ENCODE results near the gene LAMA1. TPM values are rescaled to one million over a fixed set of nuclear protein-coding genes. Genes with fewer than 3 reads are reported as not detected.

The LAMA1 gene
- total RNA-seq, 1 experiment from 2014 or later: not detected

GRCh38 chr18:6934859-6935258, 182.7 kb downstream of the LAMA1 start:
- DNase-seq (no peak), ATAC-seq (no peak)
- ChIA-PET CTCF (no interaction called here), POLR2A (ENCODE audit: unreplicated experiment) (no interaction called here)
- Histone ChIP-seq H3K27me3 (ENCODE audit: low read length) (peaks cover 87% of the 10 kb centered on the region), H3K4me1 (ENCODE audit: insufficient read depth, low read length) (no peaks in the 10 kb centered on the region), H3K9ac (ENCODE audit: low read length) (no peak overlapping the region), H3K9me3 (ENCODE audit: low read length) (no peaks in the 10 kb centered on the region), H3K36me3 (ENCODE audit: low read depth, low read length) (no peaks in the 10 kb centered on the region), H3K27ac (ENCODE audit: low read length) (no peak overlapping the region), H2AFZ (ENCODE audit: low read length) (no peak overlapping the region), H3F3A (ENCODE audit: low read length, unreplicated experiment) (no peaks in the 10 kb centered on the region), H4K20me1 (ENCODE audit: low read length) (no peaks in the 10 kb centered on the region), H3K4me3 (ENCODE audit: low read length) (no peak overlapping the region), H3K4me2 (ENCODE audit: low read length) (no peak overlapping the region), H3K79me2 (ENCODE audit: low read length) (no peaks in the 10 kb centered on the region), H3K9me2 (replicated peaks; ENCODE audit: low read length) (no peaks in the 10 kb centered on the region)
- intact Hi-C loops (cut with micrococcal nuclease): no loop called here
- no peak for TF ChIP-seq CTCF (conservative IDR thresholded peaks at IDR 0.05; ENCODE audit: low read depth, low read length)
- TF ChIP-seq EZH2phosphoT487 (IDR thresholded peaks at IDR 0.05; ENCODE audit: borderline replicate concordance, low read length): no peak
- BruUV-seq (replicated peaks): no TSS peak

GRCh38 chr18:6929370-6930102, 188.1 kb downstream of the LAMA1 start:
- Histone ChIP-seq H2AFZ (ENCODE audit: low read length) (no peak overlapping the region), H3K4me2 (ENCODE audit: low read length) (no peak overlapping the region), H3K79me2 (ENCODE audit: low read length) (no peaks in the 10 kb centered on the region), H3F3A (ENCODE audit: low read length, unreplicated experiment) (no peaks in the 10 kb centered on the region), H3K9me3 (ENCODE audit: low read length) (no peaks in the 10 kb centered on the region), H3K9me2 (replicated peaks; ENCODE audit: low read length) (no peaks in the 10 kb centered on the region), H3K36me3 (ENCODE audit: low read depth, low read length) (no peaks in the 10 kb centered on the region), H4K20me1 (ENCODE audit: low read length) (no peaks in the 10 kb centered on the region), H3K27ac (ENCODE audit: low read length) (no peak overlapping the region), H3K4me1 (ENCODE audit: insufficient read depth, low read length) (no peaks in the 10 kb centered on the region), H3K9ac (ENCODE audit: low read length) (no peak overlapping the region), H3K4me3 (ENCODE audit: low read length) (no peak overlapping the region), H3K27me3 (ENCODE audit: low read length) (peaks cover 61% of the 10 kb centered on the region)
- DNase-seq: no peak
- POLR2A ChIA-PET (ENCODE audit: unreplicated experiment): no interaction called here
- intact Hi-C loops (cut with micrococcal nuclease): no loop called here
- BruUV-seq (replicated peaks): no TSS peak
- no peak for ATAC-seq
- CTCF ChIA-PET: no interaction called here
- TF ChIP-seq EZH2phosphoT487 (IDR thresholded peaks at IDR 0.05; ENCODE audit: borderline replicate concordance, low read length): no peak
- no peak for TF ChIP-seq EZH2 (IDR thresholded peaks at IDR 0.05; ENCODE audit: low read length, unreplicated experiment)
- no peak for TF ChIP-seq CTCF (conservative IDR thresholded peaks at IDR 0.05; ENCODE audit: low read depth, low read length)

- BruUV-seq (replicated peaks): no TSS peak
- no peaks in the 10 kb centered on the region for H3K79me2 ChIP-seq (ENCODE audit: low read length)
- H4K20me1 ChIP-seq (ENCODE audit: low read length): no peaks in the 10 kb centered on the region
- no peaks in the 10 kb centered on the region for H3K9me3 ChIP-seq (ENCODE audit: low read length)
- intact Hi-C loops (cut with micrococcal nuclease): no loop called here
- H3K36me3 ChIP-seq (ENCODE audit: low read depth, low read length): no peaks in the 10 kb centered on the region
- H3K4me2 ChIP-seq (ENCODE audit: low read length): no peak overlapping the region
- POLR2A ChIA-PET (ENCODE audit: unreplicated experiment): no interaction called here
- no peaks in the 10 kb centered on the region for H3K4me1 ChIP-seq (ENCODE audit: insufficient read depth, low read length)
- peaks cover 57% of the 10 kb centered on the region for H3K27me3 ChIP-seq (ENCODE audit: low read length)
- TF ChIP-seq EZH2 (IDR thresholded peaks at IDR 0.05; ENCODE audit: low read length, unreplicated experiment) (no peak), EZH2phosphoT487 (IDR thresholded peaks at IDR 0.05; ENCODE audit: borderline replicate concordance, low read length) (no peak), CTCF (conservative IDR thresholded peaks at IDR 0.05; ENCODE audit: low read depth, low read length) (no peak)
- no peak for DNase-seq
- CTCF ChIA-PET: no interaction called here
- no peaks in the 10 kb centered on the region for H3F3A ChIP-seq (ENCODE audit: low read length, unreplicated experiment)
- H2AFZ ChIP-seq (ENCODE audit: low read length): no peak overlapping the region
- no peak overlapping the region for H3K4me3 ChIP-seq (ENCODE audit: low read length)
- H3K9me2 ChIP-seq (replicated peaks; ENCODE audit: low read length): no peaks in the 10 kb centered on the region
- ATAC-seq: no peak
- H3K27ac ChIP-seq (ENCODE audit: low read length): no peak overlapping the region
- H3K9ac ChIP-seq (ENCODE audit: low read length): no peak overlapping the region
Observed at GRCh38 chr18:6928359-6928758, 189.2 kb downstream of the LAMA1 start.
